Measurements from ENCODE around the gene COL27A1. TPM values are rescaled to one million over a fixed set of nuclear protein-coding genes. Genes with fewer than 3 reads are reported as not detected.

Gene COL27A1
- total and polyA plus RNA-seq, 8 donors, result 9.7 to 109 (median 19.6) TPM

DNA sequence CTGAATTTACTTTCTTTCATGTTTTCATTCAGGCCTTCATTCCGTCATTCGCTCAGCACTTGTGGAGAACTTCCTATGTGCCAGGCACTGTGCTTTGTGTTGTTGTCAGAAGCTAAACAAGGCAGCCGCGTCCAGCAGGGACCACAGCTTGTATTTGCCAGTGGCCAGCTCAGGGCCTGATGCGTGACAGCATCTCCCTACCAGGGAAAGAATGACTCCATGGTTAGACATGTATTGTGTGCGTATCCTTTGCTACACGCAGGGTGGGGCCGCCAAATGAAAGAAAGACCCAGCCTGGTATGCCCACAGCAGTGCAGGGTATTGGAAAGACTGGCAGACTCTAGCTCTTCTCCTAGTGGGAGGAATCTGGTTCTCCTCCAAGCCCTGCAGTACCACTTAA lies 4.7 kb upstream of the COL27A1 start:
- Histone ChIP-seq H3K9me3 (no peaks in the 10 kb centered on the region), H3K4me3 (no peak overlapping the region), H3K27ac (no peak overlapping the region), H3K27me3 (peaks cover 0 to 2% (median 0%) of the 10 kb centered on the region in 4 donors), H3K36me3 (no peaks in the 10 kb centered on the region), H3K4me1 (peaks cover 0 to 10% (median 9%) of the 10 kb centered on the region in 3 donors)
- no peak for DNase-seq
- ATAC-seq, result no peak
- 78 to 89% methylated on average over 8 of the region's 8 CpGs for WGBS, 2 donors
- intact Hi-C loops (cut with DNase I), result no loop called here
- TF ChIP-seq, protein P1, sequence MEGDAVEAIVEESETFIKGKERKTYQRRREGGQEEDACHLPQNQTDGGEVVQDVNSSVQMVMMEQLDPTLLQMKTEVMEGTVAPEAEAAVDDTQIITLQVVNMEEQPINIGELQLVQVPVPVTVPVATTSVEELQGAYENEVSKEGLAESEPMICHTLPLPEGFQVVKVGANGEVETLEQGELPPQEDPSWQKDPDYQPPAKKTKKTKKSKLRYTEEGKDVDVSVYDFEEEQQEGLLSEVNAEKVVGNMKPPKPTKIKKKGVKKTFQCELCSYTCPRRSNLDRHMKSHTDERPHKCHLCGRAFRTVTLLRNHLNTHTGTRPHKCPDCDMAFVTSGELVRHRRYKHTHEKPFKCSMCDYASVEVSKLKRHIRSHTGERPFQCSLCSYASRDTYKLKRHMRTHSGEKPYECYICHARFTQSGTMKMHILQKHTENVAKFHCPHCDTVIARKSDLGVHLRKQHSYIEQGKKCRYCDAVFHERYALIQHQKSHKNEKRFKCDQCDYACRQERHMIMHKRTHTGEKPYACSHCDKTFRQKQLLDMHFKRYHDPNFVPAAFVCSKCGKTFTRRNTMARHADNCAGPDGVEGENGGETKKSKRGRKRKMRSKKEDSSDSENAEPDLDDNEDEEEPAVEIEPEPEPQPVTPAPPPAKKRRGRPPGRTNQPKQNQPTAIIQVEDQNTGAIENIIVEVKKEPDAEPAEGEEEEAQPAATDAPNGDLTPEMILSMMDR (IDR thresholded peaks at IDR 0.05), result no peak
- FAIRE-seq, result no peak

DNA sequence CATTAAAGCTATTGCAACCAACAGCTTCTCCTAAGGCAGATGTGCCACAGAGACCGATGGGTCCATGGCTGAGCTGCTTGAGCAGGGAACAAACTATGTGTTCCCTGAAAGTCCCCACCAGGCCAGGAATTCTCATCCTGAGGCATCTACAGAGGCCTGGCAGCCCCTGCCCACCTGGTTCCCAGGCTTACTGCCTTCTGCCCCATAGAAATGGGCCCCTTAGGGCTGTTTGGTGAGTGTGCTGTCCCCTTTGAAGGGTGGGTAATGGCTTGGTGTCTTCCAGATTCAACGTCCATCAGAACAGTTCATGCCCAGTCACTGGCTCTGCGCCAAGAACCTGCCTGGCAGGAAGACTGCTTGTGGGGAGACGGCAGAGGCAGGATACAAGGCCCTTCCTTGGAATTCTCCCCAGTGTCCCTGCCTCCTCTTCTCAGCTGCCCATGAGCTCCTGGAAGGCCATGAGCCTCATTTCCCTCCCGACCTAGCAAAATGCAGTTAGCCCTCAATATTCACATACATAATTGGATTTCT lies 3.8 kb upstream of the COL27A1 start:
- no peaks in the 10 kb centered on the region for H3K9me3 ChIP-seq
- TF ChIP-seq, protein P1 (IDR thresholded peaks at IDR 0.05), result no peak
- 33 to 47% methylated on average over 5 of the region's 5 CpGs for WGBS, 2 donors
- H3K27me3 ChIP-seq, result peaks cover 0 to 2% (median 0%) of the 10 kb centered on the region in 4 donors
- no peak overlapping the region for H3K27ac ChIP-seq
- H3K4me1 ChIP-seq, result peaks cover 0 to 10% (median 9%) of the 10 kb centered on the region in 3 donors
- FAIRE-seq, result no peak
- peak in 1 of 6 donors; percentile 54 for DNase-seq
- no peak overlapping the region for H3K4me3 ChIP-seq
- intact Hi-C loops (cut with DNase I), result no loop called here
- ATAC-seq, result no peak
- H3K36me3 ChIP-seq, result no peaks in the 10 kb centered on the region

DNA sequence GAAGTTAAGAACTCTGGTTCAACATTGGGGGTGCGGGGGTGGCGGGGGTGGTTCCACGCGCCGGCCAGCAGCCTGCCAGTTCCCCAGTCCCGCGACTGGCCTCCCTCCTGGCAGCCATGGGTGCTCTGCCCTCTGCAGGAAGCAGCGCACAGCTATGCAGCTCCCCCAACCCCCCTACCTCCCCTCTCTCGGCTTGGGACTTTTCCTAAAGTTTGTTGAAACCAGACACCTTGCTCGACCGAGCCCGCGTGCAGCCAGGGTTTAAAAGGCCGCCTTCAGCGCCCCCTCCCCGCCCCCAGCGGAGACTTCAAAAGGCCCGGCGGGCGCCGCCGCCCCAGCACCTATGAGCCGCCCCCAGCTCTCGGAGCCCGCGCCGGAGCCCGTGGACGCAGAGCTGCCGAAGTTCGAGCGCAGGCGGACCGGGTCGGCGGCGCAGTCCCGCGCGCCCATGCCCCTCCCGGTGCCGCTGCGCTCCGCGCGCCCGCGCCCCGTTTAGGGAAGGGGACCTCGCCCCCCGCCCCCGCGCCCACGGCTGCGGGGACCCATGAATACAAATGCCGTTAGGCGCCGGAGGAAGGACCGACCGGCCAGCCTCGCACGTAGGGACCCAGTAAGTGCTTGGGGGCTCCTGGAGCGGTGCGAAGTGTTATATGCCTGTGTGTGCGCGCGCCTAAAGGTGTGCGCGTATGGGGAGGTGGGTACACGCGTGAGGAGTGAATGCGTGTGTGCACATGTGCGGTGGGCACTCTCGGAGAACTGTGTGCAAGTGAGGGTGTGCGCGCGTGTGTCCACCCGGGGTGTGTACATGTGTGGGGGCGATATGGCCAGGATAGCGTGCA lies 1.4 kb upstream of the COL27A1 start:
- H3K27ac ChIP-seq, result peak overlapping the region in 1 of 4 donors; percentile 34
- TF ChIP-seq, protein P1 (IDR thresholded peaks at IDR 0.05), result peak in 1 of 4 donors; percentile 12
- peak in 5 of 6 donors; percentile 45 to 72 (median 59) for DNase-seq
- intact Hi-C loops (cut with DNase I), result loop anchor here in 1 of 3 donors (2.0 kb wide), 1 partner anchor 121 kb away; no protein-coding TSS in a partner anchor
- H3K36me3 ChIP-seq, result no peaks in the 10 kb centered on the region
- H3K27me3 ChIP-seq, result peaks cover 0 to 2% (median 0%) of the 10 kb centered on the region in 4 donors
- no peak for FAIRE-seq
- H3K4me3 ChIP-seq, result peak overlapping the region; percentile 20 to 79 (median 50)
- H3K9me3 ChIP-seq, result no peaks in the 10 kb centered on the region
- WGBS, 2 donors, result 0 to 1% methylated on average over 78 to 80 of the region's 80 CpGs
- H3K4me1 ChIP-seq, result peaks cover 0 to 10% (median 9%) of the 10 kb centered on the region in 3 donors
- peak; percentile 30 to 65 (median 37) for ATAC-seq

DNA sequence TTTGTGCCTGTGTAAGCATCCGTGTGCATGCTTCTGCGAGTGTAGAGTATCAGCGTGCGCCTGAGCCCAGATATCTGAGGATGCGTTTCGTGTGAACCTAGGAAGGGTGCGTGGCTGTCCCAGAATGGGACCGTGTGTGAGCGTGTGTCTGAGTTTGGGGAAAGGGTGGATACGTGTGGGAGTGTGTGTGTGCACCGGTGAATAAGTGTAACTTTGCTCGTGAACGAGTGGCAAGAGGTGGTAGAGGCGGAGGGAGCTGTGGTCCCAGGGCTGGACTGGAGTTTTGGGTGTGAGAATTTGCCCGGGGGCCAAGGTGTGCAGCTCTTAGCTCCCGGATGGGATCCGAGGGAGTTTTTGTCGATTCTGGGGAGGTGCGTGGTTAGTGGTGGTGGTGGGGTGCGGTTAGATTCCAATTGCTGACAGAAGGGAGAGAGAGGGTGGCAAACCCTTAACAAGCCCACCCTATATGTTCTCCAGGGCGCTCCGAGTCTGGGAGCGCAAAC lies 686 bp upstream of the COL27A1 start:
- H3K36me3 ChIP-seq, result no peaks in the 10 kb centered on the region
- TF ChIP-seq, protein P1 (IDR thresholded peaks at IDR 0.05), result no peak
- 2 to 3% methylated on average over 23 of the region's 23 CpGs for WGBS, 2 donors
- no peak for DNase-seq
- peak overlapping the region in 3 of 4 donors; percentile 20 to 79 (median 74) for H3K4me3 ChIP-seq
- no peaks in the 10 kb centered on the region for H3K9me3 ChIP-seq
- FAIRE-seq, result no peak
- peaks cover 0 to 10% (median 9%) of the 10 kb centered on the region in 3 donors for H3K4me1 ChIP-seq
- H3K27me3 ChIP-seq, result peaks cover 0 to 2% (median 0%) of the 10 kb centered on the region in 4 donors
- intact Hi-C loops (cut with DNase I), result loop anchor here in 1 of 3 donors (2.0 kb wide), 1 partner anchor 120 kb away; no protein-coding TSS in a partner anchor
- H3K27ac ChIP-seq, result no peak overlapping the region
- ATAC-seq, result peak in 3 of 4 donors; percentile 5 to 18 (median 10)
